ENCODE measurements around the gene ATP9B.

DNA sequence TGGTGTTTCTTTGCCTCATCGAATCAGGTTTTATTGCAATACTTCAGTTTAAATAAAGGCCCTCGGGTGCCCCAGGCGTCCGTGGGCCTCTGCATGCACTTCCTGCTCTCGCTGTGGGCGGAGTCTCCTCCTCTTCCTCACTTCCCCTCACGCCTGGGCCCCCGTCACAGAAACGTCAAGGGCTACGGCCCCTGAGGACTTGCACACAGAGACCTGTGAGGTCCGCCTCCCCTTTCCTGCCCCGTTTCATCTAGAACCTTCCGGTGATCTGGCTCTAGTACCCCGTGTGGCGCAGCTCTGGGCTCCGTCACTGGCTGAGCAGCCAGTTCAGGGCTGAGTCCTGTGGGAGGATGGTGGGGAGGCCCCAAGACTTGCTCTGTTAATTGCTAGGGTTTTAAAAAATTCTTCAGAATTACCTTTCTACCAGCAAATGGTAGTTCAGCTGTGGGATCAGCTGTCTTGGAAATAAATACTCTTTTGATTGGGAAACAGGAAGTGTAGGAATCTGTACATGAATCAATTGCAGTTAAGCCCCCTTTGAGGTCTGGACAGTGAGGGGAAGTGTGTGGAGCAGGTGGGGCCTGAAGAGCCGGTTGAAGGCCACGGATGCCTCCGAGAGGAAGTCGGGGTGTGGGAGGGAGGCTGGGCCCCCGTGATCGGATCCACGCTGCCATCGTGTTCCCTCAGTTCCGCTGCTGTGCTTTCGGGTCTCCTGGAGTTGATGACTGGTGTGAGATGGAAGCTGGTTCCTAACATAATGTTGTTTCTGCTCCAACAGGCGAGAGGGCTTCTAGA lies 336.8 kb downstream of the ATP9B start:
- TF ChIP-seq, protein P1, sequence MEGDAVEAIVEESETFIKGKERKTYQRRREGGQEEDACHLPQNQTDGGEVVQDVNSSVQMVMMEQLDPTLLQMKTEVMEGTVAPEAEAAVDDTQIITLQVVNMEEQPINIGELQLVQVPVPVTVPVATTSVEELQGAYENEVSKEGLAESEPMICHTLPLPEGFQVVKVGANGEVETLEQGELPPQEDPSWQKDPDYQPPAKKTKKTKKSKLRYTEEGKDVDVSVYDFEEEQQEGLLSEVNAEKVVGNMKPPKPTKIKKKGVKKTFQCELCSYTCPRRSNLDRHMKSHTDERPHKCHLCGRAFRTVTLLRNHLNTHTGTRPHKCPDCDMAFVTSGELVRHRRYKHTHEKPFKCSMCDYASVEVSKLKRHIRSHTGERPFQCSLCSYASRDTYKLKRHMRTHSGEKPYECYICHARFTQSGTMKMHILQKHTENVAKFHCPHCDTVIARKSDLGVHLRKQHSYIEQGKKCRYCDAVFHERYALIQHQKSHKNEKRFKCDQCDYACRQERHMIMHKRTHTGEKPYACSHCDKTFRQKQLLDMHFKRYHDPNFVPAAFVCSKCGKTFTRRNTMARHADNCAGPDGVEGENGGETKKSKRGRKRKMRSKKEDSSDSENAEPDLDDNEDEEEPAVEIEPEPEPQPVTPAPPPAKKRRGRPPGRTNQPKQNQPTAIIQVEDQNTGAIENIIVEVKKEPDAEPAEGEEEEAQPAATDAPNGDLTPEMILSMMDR (IDR thresholded peaks at IDR 0.05; ENCODE audit: low read length), result no peak
- no peak for TF ChIP-seq EZH2phosphoT487 (IDR thresholded peaks at IDR 0.05; ENCODE audit: low read length)

All from MM.1S (cell line).